Measurements from ENCODE around the gene EXTL1.
A peak's percentile ranks its signal among the peaks of the same experiment; 100 is the strongest.

The EXTL1 gene

DNA sequence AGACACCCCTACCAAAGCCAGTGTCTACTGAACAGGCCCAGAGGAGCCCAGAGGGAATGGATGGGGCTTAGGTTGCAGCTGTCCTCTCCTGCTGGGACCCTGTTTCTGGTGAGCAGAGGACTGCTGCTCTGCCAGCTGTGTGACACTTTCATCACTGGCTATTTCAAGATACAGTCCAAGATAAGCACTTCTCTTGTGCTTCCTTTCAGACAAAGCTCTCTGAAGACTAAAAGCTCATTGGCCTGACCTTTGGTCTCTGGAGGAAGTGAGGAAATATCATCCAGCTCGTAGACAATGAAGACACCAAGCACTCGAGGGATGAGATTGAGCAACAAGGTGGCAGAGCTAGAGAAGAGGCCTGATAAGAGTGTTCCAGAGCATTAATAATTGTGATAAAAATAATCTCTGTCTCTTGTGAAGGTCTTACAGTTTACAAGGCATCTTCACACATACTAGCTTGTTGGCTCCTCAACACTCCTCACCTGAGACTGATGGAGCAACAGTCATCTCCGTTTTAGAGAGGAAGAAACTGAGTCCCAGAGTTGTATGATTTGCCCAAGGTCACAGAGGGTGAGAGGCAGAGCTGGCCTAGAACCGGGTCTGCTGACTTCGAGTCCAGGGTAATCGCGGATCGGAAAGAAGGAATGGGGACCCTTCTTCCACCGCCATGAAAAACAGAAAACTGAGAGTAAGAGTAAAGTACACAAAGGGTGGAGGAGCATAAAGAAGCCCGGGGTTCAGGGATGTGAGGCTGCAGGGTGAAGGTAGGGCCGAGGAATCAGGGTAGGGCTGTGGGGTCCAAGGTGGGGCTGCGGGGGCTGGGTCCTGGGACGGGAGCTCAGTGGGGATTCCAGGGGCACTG is 24.4 kb upstream of the EXTL1 start:
- DNase-seq (ENCODE audit: low read depth in 2 of 2): no peak

DNA sequence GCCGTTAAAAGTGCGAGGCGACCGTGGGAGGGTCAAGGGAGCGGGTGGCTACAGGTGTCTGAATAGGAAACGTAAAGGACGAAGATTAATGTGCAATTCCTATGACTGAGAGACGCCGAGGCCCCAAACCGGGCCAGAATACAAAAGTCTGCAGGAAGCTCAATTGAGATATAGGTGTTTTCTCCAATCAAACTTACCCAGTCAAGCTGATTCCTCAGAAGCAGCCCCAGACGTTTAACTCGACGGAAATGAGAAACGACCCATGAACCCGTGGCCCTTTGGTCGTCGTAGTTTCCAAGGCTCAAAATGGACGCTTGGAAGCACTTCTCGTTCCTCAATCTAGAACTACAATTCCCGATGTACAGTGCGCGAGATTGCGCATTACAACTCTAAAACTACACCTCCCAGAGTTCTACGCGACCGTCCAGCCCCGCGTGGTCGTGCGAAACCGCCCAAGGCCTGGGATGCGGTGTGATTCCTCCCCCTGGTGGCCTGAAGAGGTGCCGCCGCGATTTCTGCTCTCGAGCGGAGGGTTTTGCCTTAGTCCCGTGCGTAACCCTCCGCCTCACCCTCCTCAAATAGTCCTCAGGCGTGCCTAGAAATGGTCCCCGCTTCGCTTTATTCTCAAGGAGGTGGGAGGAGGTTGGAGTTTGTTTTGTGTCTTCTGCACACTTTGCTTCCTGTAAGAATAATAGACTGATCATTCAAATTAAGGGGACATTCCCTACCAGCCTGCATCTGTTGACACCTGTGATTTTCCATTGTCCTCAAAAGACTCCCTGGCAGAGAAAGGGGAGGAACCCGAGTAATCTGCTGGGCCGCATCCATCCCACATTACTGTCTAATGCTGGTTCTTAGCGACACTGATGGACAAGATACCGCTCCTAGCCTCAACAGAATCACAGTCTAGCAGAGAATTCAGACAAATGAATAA is 23.5 kb upstream of the EXTL1 start, which contains the start of gene PAFAH2:
PAFAH2 (minus strand) TSS at position 236 of the 934 bp plus-strand sequence. CDS start 7,247 bp downstream, outside the sequence.
- DNase-seq (ENCODE audit: low read depth in 2 of 2): peak; percentile 89 to 97

DNA sequence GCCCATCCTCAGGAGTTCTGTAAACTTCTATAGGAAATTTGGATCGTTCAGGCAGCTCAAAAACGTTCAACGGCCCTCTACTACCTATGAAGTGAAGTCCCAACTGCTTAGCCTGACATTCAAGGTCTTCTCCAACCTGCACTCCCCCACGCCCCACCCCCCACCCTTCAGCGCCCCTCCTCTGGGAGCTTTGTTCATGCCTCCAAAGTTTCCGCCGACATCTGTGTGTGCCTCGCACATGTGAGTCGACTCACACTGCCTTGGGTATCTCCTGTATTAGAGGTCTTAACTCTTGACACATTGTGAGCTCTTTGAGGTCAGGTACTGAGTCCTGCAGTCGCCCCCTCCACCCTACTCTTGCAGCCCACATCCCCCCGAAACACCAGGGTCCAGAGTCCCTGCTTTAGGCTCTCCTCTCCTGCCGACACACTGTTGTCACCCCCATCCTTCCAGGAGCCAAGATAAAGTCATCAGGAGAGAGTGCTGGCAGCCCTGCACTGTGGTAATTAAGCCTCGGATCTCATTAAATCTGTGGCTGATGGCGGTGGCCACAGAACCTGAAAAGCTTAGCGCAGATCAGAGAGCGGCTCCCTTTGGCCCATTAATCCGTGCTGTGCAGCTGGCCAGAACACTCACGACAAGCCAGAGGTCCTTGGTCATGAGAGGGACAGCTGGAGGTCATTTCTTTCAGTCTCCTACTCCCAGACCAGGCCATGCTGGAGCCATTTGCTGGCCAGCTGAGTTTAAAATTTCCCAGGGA is 22.4 kb upstream of the EXTL1 start:
- DNase-seq (ENCODE audit: low read depth in 2 of 2): no peak

DNA sequence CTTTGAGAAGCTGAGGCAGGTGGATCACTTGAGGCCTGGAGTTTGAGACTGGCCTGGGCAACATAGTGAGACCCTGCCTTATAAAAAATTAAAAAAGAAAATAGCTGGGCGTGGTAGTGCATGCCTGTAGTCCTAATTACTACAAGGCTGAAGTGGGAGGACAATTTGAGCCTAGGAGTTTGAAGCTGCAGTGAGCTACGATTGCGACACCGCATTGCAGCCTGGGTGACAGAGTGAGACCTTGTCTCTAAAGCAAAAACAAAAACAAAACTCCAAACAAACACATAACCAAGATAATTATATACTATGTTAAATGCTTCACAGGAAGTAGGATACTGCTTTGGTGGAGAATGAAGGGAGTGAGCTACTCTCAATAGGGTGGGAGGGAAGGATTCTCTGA is 18.3 kb upstream of the EXTL1 start:
- DNase-seq (ENCODE audit: low read depth in 2 of 2): no peak

DNA sequence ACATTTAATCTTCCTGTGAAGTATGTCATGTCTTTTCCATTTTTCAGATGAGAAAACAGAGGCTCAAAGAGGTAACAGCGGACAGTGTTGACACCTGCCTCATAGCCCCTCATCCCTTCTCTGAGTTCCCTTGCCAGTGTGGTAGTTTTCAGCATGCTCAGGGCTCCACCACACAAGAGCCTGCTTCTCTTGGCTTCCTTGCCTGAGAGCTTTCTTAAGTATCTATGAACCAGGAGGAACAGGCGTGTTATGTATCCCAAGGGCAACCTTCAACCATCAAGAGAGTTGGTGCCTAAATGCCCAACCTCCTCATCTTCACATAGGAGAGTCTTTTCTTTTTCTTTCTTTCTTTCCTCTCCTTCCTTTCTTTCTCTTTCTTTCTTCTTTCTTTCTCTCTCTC is 17.8 kb upstream of the EXTL1 start:
- DNase-seq (ENCODE audit: low read depth in 2 of 2): no peak

DNA sequence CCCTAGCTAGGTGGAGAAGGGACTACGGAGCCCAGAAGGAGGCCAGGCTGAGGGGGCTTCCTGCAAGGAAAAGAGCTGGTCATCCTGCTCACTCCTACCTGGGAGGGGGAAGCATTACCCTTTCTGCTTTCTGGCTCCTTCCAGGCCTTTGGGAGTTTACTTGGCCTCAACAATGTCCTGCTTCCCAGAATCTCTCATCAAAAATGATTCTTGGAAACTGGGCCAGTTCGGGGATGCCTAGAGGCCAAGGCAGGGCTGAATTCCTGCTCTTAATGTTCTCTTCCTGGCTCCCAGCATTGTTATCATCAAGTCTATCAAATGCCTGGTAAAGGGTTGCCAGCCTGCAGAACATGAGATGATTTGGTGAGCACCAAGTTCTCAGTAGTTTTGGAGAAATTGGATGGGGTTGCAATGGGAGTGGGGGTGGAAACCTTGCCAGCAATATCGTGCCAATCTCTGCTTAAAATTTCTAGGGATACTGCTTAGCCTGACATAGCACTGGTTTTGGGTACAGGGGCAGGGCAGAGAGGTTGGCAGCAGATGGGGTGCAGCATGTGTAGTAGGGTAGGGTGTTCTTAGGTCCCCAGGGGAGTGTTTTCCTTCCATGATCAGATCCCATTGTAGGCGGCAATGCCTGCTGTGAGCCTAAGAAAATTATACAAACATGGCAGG is 16.0 kb upstream of the EXTL1 start:
- no peak for DNase-seq (ENCODE audit: low read depth in 2 of 2)

DNA sequence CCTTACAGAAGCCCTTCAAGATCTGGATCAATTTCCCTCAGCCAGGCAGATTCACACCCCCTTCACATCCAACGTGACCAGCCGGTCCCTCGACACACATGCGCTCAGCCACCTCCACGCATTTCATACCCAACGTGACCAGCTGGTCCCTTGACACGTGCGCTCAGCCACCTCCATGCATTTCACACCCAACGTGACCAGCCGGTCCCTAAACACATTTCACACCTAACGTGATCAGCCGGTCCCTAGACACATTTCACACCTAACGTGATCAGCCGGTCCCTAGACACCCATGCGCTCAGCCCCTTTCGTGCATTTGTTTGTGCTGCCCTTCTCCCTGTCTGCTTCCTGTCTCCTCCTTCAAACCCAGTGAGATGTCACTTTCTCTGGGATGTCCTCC is 14.9 kb upstream of the EXTL1 start:
- DNase-seq (ENCODE audit: low read depth in 2 of 2): no peak

DNA sequence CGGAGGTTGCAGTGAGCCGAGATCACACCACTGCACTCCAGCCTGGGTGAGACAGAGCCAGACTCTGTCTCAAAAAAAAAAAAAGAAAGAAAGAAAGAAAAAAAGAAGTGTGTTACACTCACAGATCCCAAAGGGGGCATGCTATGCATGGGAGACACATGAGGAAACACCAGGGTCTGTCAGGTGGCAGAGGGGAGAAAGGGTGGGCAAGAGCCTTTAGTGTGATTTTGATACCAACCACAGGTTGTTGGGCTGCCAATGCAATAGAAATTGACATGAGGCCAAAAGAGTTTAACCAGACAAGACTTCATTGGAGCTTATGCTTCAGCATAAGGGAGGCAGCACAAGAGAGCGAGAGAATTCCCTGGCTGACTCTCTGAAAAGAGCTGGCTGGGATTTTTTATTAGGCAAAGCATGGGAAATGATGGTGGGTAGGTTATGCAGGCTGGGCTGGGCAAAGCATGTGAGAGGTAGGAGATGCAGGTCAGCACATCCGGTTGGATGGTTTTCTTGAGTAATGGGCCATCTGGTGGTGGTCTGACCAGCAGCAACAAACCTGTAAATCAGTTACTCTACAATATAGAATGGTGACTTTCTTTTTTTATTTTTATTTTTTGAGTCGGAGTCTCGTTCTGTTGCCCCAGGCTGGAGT is 11.7 kb upstream of the EXTL1 start:
- DNase-seq (ENCODE audit: low read depth in 2 of 2): no peak

DNA sequence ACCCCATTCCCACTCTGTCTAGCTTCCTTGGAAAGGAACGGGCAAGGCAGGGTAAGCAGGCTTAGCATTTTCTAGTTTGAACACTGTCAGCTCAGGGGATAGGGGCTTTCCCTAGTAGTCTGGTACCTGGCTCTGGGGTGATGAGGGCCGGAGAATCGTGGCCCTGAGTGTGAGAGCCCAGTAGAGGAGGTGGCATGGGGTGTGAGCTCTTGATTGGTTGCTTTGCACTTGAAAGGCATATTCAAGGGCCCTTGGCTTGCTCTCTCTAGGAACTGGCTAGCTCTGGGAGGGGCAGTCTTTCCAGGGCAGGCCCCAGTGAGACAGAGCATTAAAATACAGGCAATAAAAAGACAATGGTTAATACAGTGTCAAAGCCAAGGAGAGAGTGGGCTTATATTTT is 10.8 kb upstream of the EXTL1 start:
- no peak for DNase-seq (ENCODE audit: low read depth in 2 of 2)

DNA sequence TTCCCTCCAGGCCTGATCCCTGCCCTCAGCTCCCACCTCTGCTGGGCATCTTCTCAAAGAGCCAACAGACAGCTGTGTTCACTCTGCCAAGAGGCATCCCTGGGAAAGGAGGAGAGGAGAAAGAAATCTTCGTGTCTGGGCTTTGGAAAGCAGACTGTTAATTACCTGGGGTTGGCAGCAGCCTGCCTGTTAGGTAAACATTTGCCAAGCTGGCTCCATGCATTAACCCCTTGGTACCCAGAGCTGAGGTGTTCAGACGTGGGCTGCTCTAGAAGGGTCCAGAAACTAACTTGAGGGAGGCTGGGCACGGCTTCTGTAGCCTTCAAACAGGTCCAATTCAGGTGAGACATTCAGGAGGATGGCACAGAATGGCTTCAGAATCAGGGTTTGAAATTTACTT is 8.7 kb upstream of the EXTL1 start:
- DNase-seq (ENCODE audit: low read depth in 2 of 2): no peak

DNA sequence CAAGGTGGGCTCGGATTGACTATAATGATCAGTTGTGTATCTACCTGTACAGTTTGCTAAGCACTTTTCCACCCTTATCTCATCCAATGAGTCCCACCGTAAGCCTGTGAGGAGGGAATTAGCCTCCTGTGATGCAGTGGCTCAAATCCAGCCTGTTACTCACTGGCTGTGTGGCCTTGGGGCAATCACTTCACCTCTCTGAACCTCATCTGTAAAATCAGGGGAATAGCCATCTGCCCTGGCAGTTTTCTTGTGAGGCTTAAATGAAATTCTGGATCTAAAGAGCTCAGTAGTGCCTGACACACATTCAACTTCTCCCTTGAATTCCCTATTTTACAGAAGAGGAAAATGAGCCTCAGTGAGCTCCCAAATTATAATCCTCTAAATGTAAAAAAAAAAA is 7.4 kb upstream of the EXTL1 start:
- DNase-seq (ENCODE audit: low read depth in 2 of 2): no peak

DNA sequence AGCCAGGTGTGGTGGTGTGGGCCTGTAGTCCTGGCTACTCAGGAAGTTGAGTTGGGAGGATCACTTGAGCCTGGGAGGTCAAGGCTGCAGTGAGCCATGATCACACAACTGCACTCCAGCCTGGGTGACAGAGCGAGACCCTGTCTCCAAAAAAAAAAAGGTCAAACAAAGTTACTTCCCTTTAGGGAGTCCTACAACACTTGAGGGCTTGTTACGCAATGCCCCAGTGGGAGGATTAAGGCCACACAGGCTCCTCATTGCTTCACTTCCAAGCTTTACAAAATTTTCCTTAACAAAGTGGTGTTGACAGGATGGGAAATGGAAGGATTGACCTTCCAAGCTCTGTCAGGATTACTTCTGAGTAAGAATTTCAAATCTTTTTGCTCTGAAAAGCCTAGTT is 6.2 kb upstream of the EXTL1 start:
- no peak for DNase-seq (ENCODE audit: low read depth in 2 of 2)

DNA sequence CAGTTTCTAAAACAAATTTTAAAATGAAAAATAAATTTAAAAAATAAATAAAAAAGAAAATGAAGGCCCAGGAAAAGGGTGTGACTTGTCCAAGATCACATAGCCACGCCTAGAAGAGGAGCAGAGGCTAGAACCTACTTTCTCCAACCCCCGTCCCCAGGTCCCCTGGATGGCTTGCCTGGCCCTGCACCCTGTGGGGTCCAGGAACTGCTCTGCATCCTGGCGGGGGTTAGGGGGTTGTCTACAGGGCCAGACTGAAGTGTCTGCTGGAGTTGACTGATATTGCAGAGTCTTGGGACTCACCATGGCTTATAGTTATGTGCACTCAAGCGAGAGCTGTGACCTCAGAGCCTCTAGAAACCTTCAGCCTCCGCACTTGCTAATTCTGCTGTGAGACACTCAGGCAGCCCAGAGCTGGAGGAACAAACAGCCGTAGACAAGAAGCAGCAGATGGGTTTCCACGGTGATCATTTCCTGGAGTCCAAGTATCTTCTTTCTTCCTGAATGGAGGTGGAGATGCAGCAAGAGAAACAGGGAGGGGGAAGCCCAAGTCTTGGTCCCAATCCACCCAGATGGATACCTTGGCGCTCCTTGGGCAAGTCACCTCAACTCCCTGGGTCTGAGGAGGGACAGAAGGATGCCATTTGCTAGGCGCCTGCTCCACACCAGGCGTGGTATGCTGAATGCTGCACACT is 5.2 kb upstream of the EXTL1 start:
- DNase-seq (ENCODE audit: low read depth in 2 of 2): no peak

DNA sequence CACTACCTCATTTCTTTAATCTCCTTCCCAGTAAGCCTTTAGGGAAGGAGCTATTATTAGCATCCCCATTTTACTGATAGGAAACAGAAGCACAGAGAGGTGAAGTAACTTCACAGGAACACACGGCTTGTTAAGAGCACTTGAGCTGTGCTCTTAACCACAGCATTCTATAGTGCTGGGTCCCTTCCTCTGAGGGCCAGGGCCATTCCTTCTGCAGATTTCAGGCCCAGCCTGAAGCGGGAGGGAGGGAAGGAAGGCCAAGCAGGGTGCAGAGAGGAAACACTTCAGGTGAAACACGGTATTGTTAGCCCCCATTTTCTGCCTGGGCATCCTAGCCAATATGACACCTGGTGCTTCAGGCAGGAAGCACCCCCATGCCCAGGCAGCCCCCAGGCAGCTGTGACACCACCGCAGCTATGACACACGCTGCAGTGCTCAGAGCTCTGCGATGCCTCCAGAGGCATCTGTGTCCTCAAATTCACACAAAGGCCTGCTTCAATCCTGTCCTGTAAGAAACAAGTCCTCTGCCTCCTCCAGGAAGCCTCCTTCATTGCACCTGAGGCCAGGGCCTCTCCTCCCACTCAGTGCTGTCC is 4.5 kb upstream of the EXTL1 start:
- DNase-seq (ENCODE audit: low read depth in 2 of 2): no peak

DNA sequence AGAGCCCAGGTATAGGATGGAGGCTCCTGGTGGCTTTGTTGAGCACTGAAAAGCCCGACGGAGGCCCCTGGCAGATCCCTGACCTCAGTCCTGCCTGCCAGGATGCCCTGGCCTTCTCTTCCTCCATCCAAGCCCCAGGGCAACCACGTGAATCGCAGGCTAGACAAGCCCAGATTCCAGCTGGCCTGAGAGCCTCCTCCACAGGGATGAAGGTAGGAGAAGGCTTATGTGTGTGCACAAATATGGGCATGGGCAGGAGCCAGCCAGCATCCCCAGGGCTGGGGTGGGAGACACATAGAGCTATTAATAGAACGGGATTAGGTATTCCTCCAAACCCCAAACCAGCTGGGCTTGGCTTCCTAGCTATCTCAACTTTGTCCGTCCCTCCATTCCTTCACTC is 4.0 kb upstream of the EXTL1 start:
- DNase-seq (ENCODE audit: low read depth in 2 of 2): no peak

DNA sequence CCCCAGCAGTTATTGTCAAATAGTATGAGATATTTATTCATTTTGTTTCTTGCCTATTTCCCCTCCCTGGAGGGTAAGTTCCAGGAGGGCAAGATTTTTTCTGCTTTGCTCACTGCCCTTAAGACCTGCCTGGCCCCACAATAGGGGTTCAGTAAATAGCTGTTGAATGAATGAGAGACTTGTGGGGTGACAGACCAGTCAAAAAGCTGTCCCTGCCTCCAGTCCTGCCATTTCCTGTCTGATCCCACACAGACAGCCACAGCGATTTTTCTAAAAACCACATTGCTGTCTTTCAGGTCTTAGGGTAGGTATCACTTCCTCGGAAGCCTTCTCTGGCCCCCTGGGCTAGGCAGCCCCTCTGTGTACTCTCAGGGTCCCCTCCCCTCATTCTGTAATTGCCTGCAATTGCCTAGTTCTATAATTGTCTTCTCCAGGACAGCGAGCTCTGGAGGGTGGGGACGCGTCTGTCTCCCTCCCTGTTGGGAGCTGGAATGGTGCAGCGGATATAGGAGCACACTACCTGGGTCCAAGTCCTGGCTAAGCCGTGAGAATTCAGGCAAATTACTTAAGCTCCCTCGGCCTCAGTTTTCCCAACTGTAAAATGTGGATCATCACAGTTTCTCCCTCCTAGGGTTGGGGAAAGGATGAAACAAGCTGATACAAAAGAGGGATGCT is 1.8 kb upstream of the EXTL1 start:
- no peak for DNase-seq (ENCODE audit: low read depth in 2 of 2)

DNA sequence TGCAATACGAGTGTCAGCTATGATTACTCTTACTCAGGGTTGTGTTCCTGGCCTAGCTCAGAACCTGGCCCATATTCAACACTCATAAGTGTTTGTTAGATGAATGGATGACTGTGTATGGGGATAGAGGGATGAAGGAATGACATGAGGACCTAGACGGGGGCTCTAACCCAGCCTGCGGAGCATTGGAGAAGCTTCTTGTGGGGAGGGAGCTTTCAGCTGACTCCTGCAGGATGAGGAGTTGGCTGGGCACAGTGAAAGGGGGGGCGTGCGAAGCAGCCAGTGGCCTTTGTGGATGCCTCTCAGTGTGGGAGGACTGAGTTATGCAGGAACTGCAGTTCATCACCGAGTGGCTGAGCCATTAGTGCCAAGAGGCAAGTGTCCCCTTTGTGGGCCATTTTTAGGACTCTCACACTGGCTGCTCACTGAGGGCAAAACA is 1.2 kb upstream of the EXTL1 start:
- no peak for DNase-seq (ENCODE audit: low read depth in 2 of 2)

DNA sequence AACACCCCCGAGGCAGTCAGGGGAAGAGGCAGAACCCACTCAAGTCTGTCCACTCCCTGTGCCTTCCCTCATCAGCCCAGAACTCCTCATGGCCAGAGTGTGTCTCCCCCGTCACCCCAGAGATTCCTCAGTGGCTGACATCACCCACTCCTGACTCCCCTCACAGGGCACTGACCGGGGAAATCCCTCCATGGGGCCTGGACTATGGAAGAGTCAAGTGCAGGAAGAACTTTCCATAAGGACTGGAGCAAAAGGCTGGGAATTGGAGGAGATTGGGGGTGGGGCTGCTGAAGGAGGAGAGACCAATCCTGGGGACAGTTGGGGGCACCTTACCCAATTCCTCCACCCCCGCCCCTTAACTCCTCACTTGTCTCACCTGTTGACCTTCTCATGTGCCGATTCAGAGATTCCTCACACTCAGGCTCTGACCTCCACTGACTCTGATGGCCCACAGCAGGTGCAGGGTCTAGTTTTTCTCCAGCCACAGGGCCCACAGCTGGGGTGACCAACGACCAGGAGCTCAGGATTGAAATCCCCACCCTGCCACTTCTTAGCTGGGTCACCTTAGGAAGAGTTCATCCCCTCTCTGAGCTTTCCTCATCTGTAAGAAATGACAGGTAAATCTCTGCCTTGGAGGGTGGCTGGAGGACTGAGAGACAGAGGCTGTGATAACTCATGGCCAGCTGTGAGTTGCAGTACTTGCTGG is 481 bp upstream of the EXTL1 start:
- DNase-seq (ENCODE audit: low read depth in 2 of 2): no peak

DNA sequence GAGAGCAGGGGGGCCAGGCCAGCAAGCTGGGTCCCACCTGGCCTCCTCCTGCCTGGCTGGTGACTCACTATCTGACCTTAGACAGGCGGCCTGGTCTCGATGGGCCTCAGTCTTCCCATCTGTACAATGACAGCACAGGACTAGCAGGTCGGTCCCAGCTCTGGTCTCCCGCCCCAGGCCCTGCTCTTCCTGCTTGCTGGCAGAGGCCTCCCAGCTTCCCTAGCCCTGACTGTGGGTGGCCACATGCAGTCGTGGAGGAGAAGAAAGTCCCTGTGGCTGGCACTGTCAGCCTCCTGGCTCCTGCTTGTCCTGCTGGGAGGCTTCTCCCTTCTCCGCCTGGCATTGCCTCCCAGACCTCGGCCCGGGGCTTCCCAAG is 817 bp downstream of the EXTL1 start:
- no peak for DNase-seq (ENCODE audit: low read depth in 2 of 2)

Measured in activated CD8-positive, alpha-beta memory T cell treated with anti-CD3 and anti-CD28 coated beads for 4 hours (primary cell).